Cardiac muscle cell (in vitro differentiated cells and primary cell): ENCODE results near the gene TATDN3. TPM values are rescaled to one million over a fixed set of nuclear protein-coding genes. Genes with fewer than 3 reads are reported as not detected.
"Not testable (repeated sequence)": the region's sequence is repeated elsewhere in the genome, so short reads cannot be mapped to it uniquely, and the experiment has no call there.

ENCODE experiments used
- DNase-seq, 2 donors: peaks; one replicate each; pipeline versions ENCODE4 v3.0.0 to v3.0.0-alpha.2; 2010 to 2017; ENCODE audit warnings: low read depth in 1 of 2, low spot score in 1 of 2
- H3K27ac ChIP-seq: fragments of 200-600 bp; sonication (generic); 2 replicates; pipeline ENCODE4 v1.5.1; 2016
- H3K27me3 ChIP-seq: fragments of 200-600 bp; sonication (generic); 2 replicates; pipeline ENCODE4 v1.6.0; 2016; ENCODE audit warnings: control low read depth
- H3K36me3 ChIP-seq: fragments of 200-600 bp; sonication (generic); 2 replicates; pipeline ENCODE4 v1.5.1; 2016; ENCODE audit warnings: control low read depth
- H3K4me1 ChIP-seq: fragments of 200-600 bp; sonication (generic); 2 replicates; pipeline ENCODE4 v1.8.1; 2017; ENCODE audit warnings: low read depth, mild to moderate bottlenecking, mixed run types
- H3K4me3 ChIP-seq: fragments of 200-600 bp; sonication (generic); 2 replicates; pipeline ENCODE4 v1.5.1; 2016; ENCODE audit warnings: mild to moderate bottlenecking
- H3K9me3 ChIP-seq: fragments of 200-600 bp; sonication (generic); 2 replicates; pipeline ENCODE4 v1.5.1; 2017; ENCODE audit warnings: low read depth, mild to moderate bottlenecking, control low read depth
- CTCF ChIP-seq: IDR thresholded peaks from 2 replicates; pipeline ENCODE4 v1.5.1; 2012; ENCODE audit warnings: low read depth, mild to moderate bottlenecking, low read length
- polyA plus RNA-seq: library from polyadenylated mRNA; unstranded; fragments of >200 nt; fragmentation: Nextera tagmentation; extraction: Ambion mirVana; gene quantifications from 2 replicates; pipeline ENCODE4 v1.2.1, GENCODE V29; 2016
- total RNA-seq: library from RNA; depleted of rRNA; stranded (reverse); fragments of >200 nt; gene quantifications from 2 replicates; pipeline ENCODE4 v1.2.3, GENCODE V29; 2016

The TATDN3 gene
- total and polyA plus RNA-seq, 2 experiments from 2014 or later: 18.5 to 26.4 TPM

GRCh38 chr1:212857992-212858460 lies 66.3 kb downstream of the TATDN3 start, which contains the start of gene FLVCR1:
Gene FLVCR1, plus strand, starts transcription at chr1:212858275. Its CDS starts 178 bp downstream, at chr1:212858453.
- Histone ChIP-seq H3K27me3 (no peaks in the 10 kb centered on the region), H3K4me1 (peaks cover 18% of the 10 kb centered on the region), H3K4me3 (peak within 1 kb of the TSS; percentile 50), H3K36me3 (no peaks in the 10 kb centered on the region), H3K27ac (peak within 1 kb of the TSS; percentile 87), H3K9me3 (no peaks in the 10 kb centered on the region)
- TF ChIP-seq CTCF: no peak
- DNase-seq: peak; percentile 96 to 98

GRCh38 chr1:212858461-212859265 lies 67.0 kb downstream of the TATDN3 start:
- peak; percentile 38 to 52 for DNase-seq
- Histone ChIP-seq H3K9me3 (no peaks in the 10 kb centered on the region), H3K4me3 (peak overlapping the region; percentile 50), H3K27ac (peak overlapping the region; percentile 87), H3K4me1 (peaks cover 18% of the 10 kb centered on the region), H3K27me3 (no peaks in the 10 kb centered on the region), H3K36me3 (no peaks in the 10 kb centered on the region)
- TF ChIP-seq CTCF: no peak

GRCh38 chr1:212860713-212861581 lies 69.3 kb downstream of the TATDN3 start:
- Histone ChIP-seq H3K4me1 (peaks cover 27% of the 10 kb centered on the region), H3K9me3 (no peaks in the 10 kb centered on the region), H3K27ac (peak overlapping the region; percentile 6), H3K36me3 (no peaks in the 10 kb centered on the region), H3K4me3 (peak overlapping the region; percentile 2), H3K27me3 (no peaks in the 10 kb centered on the region)
- no peak for TF ChIP-seq CTCF
- peak; percentile 6 to 7 for DNase-seq

- Histone ChIP-seq H3K36me3 (peaks cover 3% of the 10 kb centered on the region), H3K4me1 (peaks cover 24% of the 10 kb centered on the region), H3K27ac (no peak overlapping the region), H3K9me3 (no peaks in the 10 kb centered on the region), H3K4me3 (no peak overlapping the region), H3K27me3 (no peaks in the 10 kb centered on the region)
- no peak for TF ChIP-seq CTCF
- DNase-seq: no peak
Observed at GRCh38 chr1:212862111-212862690, 70.5 kb downstream of the TATDN3 start.

DNA sequence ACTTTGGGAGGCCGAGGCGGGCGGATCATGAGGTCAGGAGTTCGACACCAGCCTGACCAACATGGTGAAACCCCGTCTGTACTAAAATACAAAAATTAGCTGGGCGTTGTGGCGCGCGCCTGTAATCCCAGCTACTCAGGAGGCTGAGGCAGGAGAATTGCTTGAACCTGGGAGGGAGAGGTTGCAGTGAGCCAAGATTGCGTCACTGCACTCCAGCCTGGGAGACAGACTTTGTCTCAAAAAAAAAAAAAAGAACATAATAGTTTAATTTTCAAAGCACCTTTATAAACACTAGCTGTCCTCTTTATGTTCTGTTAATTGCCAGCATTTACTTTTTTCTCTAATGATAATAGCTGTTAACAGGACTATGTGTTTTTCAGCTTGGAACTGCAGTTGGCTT lies 71.7 kb downstream of the TATDN3 start:
- H3K27me3 ChIP-seq, DNase-seq, H3K9me3 ChIP-seq, H3K36me3 ChIP-seq, H3K4me3 ChIP-seq: not testable (repeated sequence)
- Histone ChIP-seq H3K27ac (peak overlapping the region; percentile 24), H3K4me1 (peaks cover 24% of the 10 kb centered on the region)
